DMS153 (cell line): ENCODE data around the gene CCDC88A.

Experiments
- DNase-seq: peaks from one replicate; lab custom pipeline; 2025; lab: John Stamatoyannopoulos, UW

CCDC88A gene

DNA sequence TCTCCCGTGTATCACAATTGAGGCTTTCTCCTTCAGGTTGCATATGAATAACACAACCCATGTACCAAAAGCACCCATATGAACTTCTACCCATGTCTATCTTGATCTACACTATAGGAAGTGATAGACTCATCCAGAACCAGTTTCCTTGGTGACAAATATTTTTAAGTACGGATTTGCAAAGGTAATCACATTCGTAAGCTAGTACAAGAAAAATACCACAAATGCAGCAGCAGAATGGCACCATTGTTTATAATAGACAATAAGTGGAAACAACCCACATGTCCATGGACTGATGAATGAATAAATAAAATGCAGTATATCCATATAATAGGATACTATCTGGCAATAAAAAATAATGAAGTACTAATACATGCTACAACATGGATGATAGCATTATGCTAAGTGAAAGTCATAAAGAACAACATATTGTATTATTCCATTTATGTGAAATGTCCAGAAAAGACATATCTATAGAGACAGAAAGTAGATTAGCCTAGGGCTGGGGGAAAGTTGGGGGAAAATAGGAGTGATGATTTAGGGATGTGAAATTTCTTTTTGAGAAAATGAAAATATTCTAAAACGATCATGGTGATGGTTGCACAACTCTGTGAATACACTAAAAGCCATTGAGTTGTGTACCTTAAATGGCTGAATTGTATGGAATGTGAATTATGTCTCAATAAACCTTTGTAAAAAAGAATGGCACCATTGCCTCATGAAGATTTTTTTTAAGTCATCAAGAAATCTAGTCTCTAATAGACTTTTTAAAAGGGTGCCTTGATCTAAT, 3.4 kb upstream of the CCDC88A start:
- DNase-seq: no peak

- DNase-seq: no peak
Observed at GRCh38 chr2:55421326-55421725, 1.7 kb upstream of the CCDC88A start.

- DNase-seq: no peak
Observed at GRCh38 chr2:55420871-55421270, 1.2 kb upstream of the CCDC88A start.

DNA sequence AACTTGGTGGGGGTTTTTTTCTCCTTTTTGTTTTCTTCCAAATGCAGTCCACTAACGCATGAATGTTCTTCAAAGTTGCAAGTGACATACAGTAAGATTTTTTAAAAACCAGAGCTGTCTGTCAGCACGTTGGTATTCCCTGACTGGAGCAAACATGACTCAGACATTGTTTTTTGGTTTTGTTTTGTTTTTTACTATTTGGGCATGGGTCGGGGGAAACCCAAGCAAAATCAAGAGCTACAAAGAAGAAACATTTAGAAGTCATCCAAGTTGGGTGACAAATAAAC, 726 bp upstream of the CCDC88A start:
- no peak for DNase-seq

DNA sequence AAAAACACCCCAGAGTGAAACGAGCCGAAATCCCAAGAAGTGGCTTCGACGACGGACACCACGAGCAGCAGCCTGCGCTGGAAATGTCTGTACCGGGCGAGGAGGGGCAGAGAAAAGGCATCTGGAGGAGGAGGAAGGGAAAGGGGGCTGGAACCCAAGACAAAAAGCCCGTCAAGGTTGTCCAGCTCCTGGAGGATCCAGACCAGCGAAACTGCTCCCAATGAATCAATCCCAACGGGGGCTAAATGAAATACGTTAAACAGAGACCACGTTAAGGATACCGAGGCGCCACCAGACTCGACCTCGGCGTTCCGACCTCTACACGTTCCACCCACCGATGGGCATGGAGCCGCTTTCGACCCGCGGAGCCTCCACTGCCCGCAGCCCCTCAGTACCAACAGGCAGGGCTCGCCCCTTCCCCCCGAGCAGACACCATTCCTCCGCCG, 400 bp downstream of the CCDC88A start:
- no peak for DNase-seq

- no peak for DNase-seq
Observed at GRCh38 chr2:55418512-55419232, 984 bp downstream of the CCDC88A start.

GRCh38 chr2:55418072-55418471, 1.6 kb downstream of the CCDC88A start:
- DNase-seq: no peak

GRCh38 chr2:55416786-55417568, 2.7 kb downstream of the CCDC88A start:
- no peak for DNase-seq

GRCh38 chr2:55415300-55415699, 4.4 kb downstream of the CCDC88A start:
- DNase-seq: no peak

GRCh38 chr2:55408918-55409868, 10.5 kb downstream of the CCDC88A start:
- DNase-seq: no peak

DNA sequence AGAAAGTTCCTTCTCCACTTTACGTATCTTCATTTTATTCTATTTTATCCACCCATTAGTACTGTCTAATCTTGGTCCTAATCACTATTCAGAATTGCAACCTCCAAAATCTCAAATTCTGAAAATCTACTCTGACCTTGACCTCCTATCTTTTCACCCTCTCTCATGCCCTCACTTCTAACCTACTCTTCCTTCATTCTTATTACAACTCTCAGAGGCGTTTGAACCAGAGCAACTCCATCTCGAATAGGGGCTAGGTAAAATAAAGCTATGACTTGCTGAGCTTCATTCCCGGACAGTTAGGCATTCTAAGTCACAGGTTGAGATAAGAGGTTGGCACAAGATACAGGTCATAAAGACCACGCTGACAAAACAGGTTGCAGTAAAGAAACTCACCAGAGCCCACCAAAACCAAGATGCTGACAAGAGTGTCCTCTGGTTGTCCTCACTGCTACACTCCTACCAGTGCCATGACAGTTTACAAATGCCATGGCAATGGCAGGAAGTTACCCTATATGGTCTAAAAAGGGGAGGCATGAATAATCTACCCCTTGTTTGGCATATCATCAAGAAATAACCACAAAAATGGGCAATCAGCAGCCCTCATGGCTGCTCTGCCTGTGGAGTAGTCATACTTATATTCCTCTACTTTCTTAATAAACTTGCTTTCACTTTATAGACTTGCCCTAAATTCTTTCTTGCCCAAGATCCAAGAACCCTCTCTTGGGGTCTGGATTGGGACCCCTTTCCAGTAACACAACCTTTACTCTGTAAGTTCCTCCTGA, 11.4 kb downstream of the CCDC88A start:
- DNase-seq: no peak

DNA sequence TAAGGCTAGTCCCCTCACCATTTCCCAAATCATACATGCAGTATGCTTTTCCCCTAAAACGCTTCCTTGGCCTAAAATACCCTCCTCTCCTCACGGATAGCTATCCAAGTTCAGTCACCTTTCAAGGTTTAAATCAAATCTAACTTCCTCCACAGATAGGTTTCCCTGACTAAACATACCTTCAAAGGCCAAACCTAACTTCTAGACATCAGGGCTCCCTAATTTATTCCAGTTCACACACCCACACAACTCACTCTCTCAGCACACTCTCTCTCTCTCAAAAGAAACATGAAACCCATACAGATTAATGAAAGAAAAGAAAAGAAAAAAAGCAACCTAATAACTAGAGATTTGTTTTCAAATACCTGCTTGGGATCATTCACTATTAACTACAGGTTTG, 14.5 kb downstream of the CCDC88A start:
- no peak for DNase-seq

DNA sequence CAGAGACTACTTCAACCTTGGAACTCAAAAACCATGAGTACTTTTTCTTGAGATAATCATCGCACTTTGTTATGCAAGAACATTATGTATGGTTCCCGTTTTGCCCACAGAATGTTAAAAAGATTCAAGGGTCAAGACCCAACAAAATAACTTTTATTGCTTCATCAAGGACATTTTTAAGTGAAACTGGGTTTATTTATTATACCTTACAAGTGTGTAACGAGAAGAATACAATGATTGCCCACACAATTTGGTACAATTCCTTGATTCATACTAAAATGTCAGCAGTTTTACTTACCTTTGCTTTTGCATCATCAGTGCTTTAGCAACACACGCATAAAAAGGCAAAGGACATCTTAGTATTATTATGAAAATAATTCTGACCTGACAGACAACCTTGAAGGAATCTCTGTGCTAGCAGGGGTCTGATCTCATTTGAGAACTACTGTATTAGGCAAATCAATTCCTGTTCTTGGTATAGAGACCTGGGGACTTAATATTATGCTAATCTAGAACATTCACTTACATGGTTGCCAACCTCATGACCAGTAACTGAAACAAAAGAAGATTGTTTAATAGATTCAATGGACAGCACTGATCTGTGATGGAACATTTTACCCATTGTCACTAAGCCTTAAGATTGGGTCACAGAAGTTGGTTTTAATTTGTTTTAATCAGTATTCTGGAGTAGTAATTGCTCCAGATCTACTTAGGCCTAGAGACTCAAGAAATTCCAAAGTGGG, 16.2 kb downstream of the CCDC88A start:
- DNase-seq: no peak

DNA sequence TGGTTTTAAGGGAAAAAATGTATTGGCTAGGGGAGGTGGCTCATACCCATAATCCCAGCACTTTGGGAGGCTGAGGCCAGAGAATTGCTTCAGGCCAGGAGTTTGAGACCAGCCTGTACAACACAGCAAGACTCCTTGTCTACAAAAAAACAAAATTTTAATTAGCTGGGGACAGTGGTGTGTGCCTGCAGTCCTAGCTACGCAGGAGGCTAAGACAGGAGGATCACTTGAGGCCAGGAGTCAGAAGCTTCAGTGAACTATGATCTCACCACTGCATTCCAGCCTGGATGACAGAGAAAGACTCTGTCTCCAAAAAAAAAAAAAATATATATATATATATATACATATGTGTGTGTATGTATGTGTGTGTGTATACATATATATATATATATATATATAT, 18.5 kb downstream of the CCDC88A start:
- no peak for DNase-seq

DNA sequence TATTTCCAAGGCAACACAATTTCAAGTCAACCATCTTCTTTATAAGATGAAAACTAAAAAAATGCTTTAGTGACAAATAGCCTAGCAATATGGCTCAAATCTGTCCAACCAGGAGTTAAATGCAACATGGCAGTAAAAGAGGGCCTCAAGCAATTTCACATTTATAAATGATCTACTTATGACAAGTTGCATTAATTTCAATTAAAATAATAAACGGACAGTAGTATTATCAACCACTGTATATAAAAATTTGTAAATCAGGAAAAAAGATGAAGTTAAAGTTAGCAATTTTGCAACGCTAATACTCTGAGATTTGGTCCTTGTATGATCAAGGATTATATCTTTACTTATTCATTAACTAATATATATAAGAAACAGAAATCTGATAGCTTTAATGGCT, 19.3 kb downstream of the CCDC88A start:
- no peak for DNase-seq

DNA sequence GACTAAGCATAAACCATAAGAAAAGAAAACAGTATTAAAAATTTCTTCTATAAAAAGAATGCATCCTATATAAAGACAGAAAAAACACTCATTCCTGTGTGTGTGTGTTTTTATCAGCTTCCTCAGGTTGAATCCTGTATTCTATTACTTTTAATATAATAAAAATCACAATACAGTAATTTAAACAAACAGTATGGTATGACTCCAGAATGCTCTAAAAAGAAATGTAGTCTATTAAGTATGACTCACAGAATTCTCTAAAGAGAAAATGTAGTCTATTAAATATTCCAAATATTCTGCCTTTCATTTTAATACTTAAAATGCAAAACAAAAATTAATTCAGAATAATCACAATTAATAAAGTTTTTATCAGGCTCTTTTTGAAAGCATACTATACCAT, 19.8 kb downstream of the CCDC88A start:
- no peak for DNase-seq

DNA sequence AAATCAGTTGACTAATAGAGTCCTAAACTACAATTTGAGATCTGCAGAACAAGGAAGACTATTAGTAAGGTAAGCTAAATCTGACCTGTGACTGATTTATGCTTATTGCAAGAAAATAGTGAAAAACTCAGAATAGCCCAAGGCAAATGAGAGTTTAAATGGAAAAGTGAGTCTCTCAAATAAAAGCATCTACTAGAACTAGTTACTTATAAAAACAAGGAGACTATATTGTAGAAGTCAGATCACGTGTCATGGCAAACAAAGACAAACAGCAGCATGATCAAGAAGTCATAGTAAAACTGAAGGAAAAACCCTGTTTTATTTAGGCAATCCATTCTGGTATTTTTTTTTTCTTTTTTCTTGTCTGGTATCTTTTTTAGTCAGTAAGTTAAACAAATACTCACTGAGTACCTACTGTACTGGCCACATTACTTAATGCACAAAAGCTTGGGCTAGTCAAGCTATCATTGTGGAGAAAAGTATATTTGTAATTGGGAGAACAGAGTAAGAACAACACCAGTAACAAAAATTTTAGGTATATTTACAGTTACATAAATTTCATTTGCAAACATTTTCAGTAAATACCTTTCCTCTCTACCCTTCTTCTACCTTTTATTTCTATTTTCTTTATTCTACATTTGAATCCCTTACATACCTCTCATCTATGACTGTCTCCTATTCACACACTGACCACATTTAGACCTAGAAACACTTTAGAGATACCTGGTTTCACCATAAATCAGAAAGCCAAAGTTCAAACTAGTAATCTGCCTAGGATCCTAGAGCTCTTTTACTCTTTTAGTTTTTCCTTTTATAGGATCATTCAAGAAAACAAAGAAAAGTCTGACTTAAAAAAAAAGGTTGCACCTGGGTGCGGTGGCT, 23.7 kb downstream of the CCDC88A start:
- DNase-seq: no peak

DNA sequence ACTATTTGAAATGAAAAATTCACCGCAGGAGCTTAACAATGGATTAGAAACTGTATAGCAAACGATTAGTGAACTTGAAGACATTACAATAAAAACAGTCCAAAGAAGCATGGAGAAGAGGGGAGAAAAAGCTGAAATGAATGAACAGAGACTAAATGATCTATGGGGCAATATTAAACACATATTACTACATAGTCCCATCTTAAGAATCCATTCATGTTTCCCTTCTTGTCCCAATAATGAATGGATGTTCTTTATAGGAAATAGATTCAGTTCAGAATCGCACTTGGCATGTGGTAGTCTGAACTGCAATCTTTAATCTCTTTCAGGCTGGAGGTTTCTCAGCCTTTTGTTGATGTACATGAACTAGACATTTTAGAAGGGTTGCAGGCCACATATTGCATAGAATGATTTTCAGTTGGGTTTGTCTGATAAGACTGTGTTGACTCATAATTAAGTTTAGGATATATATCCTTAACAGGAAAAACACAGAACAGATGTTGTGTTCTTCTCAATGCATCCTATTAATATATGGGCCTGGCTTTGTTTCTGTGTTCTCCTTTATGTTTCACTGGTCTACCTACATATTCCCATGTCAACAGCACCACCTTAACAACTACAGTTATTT, 27.9 kb downstream of the CCDC88A start:
- DNase-seq: no peak

DNA sequence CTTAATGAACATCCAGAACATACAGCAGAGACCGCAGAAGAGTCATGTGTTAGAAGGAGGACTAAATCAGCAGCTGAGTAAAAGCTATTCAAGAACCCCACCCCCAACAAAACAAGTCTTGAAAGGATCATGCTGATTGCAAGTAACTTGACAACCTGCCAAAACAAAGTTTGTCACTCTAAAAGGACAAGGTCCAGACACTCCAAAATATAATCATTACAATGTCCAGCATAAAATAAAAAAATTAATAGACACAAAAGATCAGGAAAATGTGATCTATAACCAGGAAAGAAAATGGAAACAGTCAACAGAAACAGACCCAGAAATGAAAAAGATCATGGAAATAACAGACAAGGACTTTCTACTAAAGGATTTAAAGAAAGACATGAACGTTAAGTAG, 28.5 kb downstream of the CCDC88A start:
- DNase-seq: no peak
